Lung (tissue), 12 donors: ENCODE results near the gene LTB4R2. TPM values are rescaled to one million over a fixed set of nuclear protein-coding genes. Genes with fewer than 3 reads are reported as not detected.

Source experiments
- ATAC-seq: fragments of 200-7000 bp; cut with Tn5 transposase; one replicate; pipeline ENCODE4 v1.9.1; 2020; ENCODE audit warnings: moderate number of reproducible peaks; ENCODE audit not compliant: insufficient read depth, low FRiP score
- DNase-seq, 3 donors: peaks; one replicate each; pipeline ENCODE4 v3.0.0-alpha.2; 2013 to 2017
- H3K27ac ChIP-seq, 2 donors: one replicate each; pipeline ENCODE4 v1.5.1; 2013; ENCODE audit warnings: mild to moderate bottlenecking in 2 of 2, moderate library complexity in 2 of 2, control low read depth in 1 of 2, inconsistent platforms in 1 of 2, low read depth in 1 of 2, low read length in 1 of 2
- H3K27me3 ChIP-seq, 3 donors: one replicate each; pipeline ENCODE4 v1.5.1; 2013; ENCODE audit warnings: low read length in 2 of 3; ENCODE audit not compliant: control insufficient read depth in 3 of 3, insufficient read depth in 3 of 3
- H3K36me3 ChIP-seq, 4 donors: one replicate each; pipeline ENCODE4 v1.5.1; 2013; ENCODE audit warnings: low read length in 4 of 4, mild to moderate bottlenecking in 1 of 4, moderate library complexity in 1 of 4; ENCODE audit not compliant: control insufficient read depth in 4 of 4, insufficient read depth in 4 of 4
- H3K4me1 ChIP-seq, 5 donors: one replicate each; pipeline ENCODE4 v1.5.1; 2013; ENCODE audit warnings: low read length in 5 of 5, mild to moderate bottlenecking in 2 of 5, moderate library complexity in 1 of 5; ENCODE audit not compliant: control insufficient read depth in 5 of 5, insufficient read depth in 5 of 5
- H3K4me3 ChIP-seq: one replicate; pipeline ENCODE4 v1.5.1; 2013; ENCODE audit warnings: mild to moderate bottlenecking, control low read depth, moderate library complexity
- H3K9ac ChIP-seq, 2 donors: one replicate each; pipeline ENCODE4 v1.5.1; 2013; ENCODE audit warnings: low read length in 2 of 2, control low read depth in 1 of 2; ENCODE audit not compliant: insufficient read depth in 1 of 2
- H3K9me3 ChIP-seq, 4 donors: one replicate each; pipeline ENCODE4 v1.5.1; 2013; ENCODE audit warnings: low read length in 3 of 4, mild to moderate bottlenecking in 1 of 4, moderate library complexity in 1 of 4; ENCODE audit not compliant: control insufficient read depth in 4 of 4, insufficient read depth in 3 of 4
- WGBS, 2 donors: extraction: QIAGEN DNeasy Blood & Tissue Kit; methylation state at CpG; one replicate each; pipeline ENCODE4 v1.1.7; 2013; 5-methylcytosine and 5-hydroxymethylcytosine counted together
- polyA plus RNA-seq, 2 donors: library from polyadenylated mRNA; stranded (reverse); fragments of 200-250 nt; gene quantifications; one replicate each; pipeline ENCODE4 v1.2.1, GENCODE V29; 2013
- total RNA-seq, 2 donors: library from RNA; depleted of rRNA in 1 of 2; stranded (reverse); fragments of >200 nt in 1 of 2; gene quantifications; one replicate each; pipeline ENCODE4 v1.2.1, GENCODE V29; 2014 to 2021
- TF ChIP-seq, protein P1 (sequence below): IDR thresholded peaks from 2 replicates; pipeline ENCODE4 v1.5.1; 2012; ENCODE audit warnings: mild to moderate bottlenecking; ENCODE audit errors: control extremely low read depth, extremely low read depth
- donor health status: control.
- donor health status: control.
- donor health status: Bipolar disorder and iron deficiency.
- donor health status: healthy.
- donor health status: DM: yes; HTN: yes; CAD: no.

Gene LTB4R2
- total and polyA plus RNA-seq, 4 donors = 1.8 to 14.0 (median 5.7) TPM

DNA sequence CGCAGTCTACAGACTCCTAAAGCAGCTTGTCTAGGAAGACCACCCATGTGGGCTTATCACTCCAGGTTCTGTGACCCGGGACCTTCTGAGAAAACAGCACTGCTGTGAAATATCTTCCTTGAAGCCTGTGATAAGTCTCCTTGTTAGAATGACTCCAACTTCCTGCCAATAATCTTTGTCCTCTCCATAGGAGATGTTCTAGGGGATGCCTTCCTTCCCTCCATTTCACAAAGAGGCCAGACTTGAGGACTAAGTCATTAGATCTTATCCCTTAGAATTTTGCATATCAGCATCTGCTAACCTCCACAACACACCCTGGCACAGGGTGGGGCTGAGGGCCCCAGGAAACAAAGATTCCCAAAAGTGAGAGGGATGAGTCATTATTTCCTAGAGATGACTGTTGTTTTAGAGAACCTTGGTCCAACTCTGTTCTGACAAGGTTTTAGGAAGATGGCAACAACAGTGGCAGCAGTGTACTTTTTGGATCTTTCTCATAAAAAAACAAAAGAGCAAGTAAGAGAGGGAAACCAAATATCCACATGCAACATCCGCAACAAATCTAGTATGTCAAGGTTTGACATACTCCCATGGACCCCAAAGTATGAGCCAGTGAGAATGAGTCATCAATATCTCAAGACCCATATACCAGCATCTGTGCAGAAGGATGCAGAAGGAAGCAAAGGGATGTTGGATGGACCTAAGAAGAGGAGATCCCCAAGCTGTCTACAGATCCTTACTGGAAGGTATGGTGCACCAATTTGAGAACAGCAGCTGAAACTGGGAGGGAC lies 7.4 kb downstream of the LTB4R2 start:
- no peak overlapping the region for H3K9ac ChIP-seq
- ATAC-seq (no peak), DNase-seq (no peak)
- peaks cover 0 to 33% (median 5%) of the 10 kb centered on the region in 5 donors for H3K4me1 ChIP-seq
- TF ChIP-seq, protein P1, sequence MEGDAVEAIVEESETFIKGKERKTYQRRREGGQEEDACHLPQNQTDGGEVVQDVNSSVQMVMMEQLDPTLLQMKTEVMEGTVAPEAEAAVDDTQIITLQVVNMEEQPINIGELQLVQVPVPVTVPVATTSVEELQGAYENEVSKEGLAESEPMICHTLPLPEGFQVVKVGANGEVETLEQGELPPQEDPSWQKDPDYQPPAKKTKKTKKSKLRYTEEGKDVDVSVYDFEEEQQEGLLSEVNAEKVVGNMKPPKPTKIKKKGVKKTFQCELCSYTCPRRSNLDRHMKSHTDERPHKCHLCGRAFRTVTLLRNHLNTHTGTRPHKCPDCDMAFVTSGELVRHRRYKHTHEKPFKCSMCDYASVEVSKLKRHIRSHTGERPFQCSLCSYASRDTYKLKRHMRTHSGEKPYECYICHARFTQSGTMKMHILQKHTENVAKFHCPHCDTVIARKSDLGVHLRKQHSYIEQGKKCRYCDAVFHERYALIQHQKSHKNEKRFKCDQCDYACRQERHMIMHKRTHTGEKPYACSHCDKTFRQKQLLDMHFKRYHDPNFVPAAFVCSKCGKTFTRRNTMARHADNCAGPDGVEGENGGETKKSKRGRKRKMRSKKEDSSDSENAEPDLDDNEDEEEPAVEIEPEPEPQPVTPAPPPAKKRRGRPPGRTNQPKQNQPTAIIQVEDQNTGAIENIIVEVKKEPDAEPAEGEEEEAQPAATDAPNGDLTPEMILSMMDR = no peak
- no peak overlapping the region for H3K4me3 ChIP-seq
- no peaks in the 10 kb centered on the region for H3K9me3 ChIP-seq
- H3K27me3 ChIP-seq = peaks cover 0 to 36% (median 23%) of the 10 kb centered on the region in 3 donors
- H3K27ac ChIP-seq = no peak overlapping the region
- H3K36me3 ChIP-seq = no peaks in the 10 kb centered on the region
- 86 to 88% methylated on average over 3 of the region's 3 CpGs for WGBS, 2 donors

DNA sequence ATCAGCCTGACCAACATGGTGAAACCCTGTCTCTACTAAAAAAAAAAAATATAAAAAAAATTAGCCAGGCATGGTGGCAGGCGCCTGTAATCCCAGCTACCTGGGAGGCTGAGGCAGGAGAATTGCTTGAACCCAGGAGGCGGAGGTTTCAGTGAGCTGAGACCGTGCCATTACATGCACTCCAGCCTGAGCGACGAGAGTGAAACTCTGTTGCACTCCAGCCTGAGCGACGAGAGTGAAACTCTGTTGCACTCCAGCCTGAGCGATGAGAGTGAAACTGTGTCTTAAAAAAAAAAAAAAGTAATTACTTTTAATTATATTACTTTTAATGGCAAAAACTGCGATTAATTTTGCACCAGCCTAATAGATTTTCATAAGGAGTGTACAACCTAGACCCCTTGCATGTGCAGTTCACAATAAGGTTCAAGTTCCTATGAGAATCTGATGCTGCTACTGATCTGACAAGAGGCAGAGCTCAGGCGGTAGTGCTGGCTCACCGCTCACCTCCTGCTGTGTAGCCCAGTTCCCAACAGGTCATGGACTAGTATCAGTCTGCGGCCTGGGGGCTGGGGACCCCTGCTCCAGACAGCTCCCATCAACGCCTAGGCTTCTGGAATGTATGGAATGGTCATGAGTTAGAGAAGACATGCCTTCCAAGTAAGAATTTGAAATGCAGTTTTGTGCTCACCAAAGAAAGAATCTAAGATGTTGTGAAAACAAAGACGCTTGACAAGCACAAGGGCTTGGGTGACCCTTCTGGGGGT lies 11.5 kb downstream of the LTB4R2 start:
- Histone ChIP-seq H3K27ac (no peak overlapping the region), H3K4me1 (peaks cover 0 to 9% (median 5%) of the 10 kb centered on the region in 5 donors), H3K27me3 (peaks cover 0 to 31% (median 23%) of the 10 kb centered on the region in 3 donors), H3K4me3 (no peak overlapping the region), H3K9ac (no peak overlapping the region), H3K36me3 (peaks cover 0 to 1% (median 0%) of the 10 kb centered on the region in 4 donors), H3K9me3 (no peaks in the 10 kb centered on the region)
- DNase-seq (no peak), ATAC-seq (no peak)
- TF ChIP-seq, protein P1 = no peak
- 91 to 94% methylated on average over 14 of the region's 14 CpGs for WGBS, 2 donors

DNA sequence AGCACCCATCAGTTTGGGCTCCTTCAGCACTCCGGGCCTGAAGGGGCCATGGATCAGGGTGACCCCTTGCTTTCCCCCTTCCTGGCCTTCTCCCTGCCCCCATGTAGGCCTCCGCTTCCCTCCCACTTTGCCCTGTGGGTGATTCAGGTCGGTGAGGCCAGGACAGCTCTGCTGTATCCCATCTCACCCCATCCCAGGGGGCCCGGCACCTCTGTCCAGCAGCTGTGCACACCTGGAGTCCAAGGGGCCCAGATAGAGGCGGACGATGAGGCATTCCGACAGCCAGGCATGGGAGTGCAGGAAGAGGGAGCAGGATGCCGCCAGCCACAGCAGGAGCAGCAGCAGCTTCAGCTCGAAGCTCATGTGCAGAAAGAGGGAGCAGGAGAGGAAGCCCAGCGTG lies 12.7 kb downstream of the LTB4R2 start:
- Histone ChIP-seq H3K9ac (no peak overlapping the region), H3K9me3 (no peaks in the 10 kb centered on the region), H3K27ac (no peak overlapping the region), H3K36me3 (peaks cover 0 to 1% (median 0%) of the 10 kb centered on the region in 4 donors), H3K4me1 (peaks cover 0 to 7% (median 0%) of the 10 kb centered on the region in 5 donors), H3K4me3 (no peak overlapping the region), H3K27me3 (peaks cover 0 to 19% (median 11%) of the 10 kb centered on the region in 3 donors)
- TF ChIP-seq, protein P1 = no peak
- WGBS, 2 donors = 82 to 90% methylated on average over 10 of the region's 10 CpGs
- ATAC-seq (no peak), DNase-seq (no peak)
